ENCODE results near the gene PCDHGA9.
A peak's percentile ranks its signal among the peaks of the same experiment; 100 is the strongest.
"Not testable (repeated sequence)": the region's sequence is repeated elsewhere in the genome, so short reads cannot be mapped to it uniquely, and the experiment has no call there.

The PCDHGA9 gene

GRCh38 chr5:141414548-141415274 is 12.1 kb downstream of the PCDHGA9 start:
- DNase-seq = not testable (repeated sequence)

DNA sequence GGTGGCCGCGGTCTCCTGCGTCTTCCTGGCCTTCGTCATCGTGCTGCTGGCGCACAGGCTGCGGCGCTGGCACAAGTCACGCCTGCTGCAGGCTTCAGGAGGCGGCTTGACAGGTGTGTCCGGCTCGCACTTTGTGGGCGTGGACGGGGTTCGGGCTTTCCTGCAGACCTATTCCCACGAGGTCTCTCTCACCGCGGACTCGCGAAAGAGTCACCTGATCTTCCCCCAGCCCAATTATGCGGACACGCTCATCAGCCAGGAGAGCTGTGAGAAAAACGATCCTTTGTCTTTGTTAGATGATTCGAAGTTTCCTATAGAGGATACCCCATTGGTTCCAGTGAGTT is 12.7 kb downstream of the PCDHGA9 start:
- not testable (repeated sequence) for DNase-seq

DNA sequence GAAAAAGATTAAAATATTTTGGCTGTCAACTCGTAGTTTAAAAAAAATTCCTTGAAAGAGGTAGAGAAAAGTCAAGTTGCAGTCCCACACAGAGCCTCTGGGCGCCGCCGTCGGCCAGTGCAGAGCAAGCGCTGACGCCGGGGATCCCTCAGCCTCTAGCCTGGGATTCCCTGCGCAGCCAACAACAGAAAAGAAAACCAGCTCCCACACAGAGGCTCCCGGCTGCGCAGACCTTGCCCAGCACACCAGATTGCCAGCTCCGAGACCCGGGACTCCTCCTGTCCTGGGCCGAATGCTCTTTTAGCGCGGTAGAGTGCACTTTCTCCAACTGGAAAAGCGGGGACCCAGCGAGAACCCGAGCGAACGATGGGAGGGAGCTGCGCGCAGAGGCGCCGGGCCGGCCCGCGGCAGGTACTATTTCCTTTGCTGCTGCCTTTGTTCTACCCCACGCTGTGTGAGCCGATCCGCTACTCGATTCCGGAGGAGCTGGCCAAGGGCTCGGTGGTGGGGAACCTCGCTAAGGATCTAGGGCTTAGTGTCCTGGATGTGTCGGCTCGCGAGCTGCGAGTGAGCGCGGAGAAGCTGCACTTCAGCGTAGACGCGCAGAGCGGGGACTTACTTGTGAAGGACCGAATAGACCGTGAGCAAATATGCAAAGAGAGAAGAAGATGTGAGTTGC is 15.1 kb downstream of the PCDHGA9 start, which contains the start of gene PCDHGB7:
Gene PCDHGB7, plus strand, starts transcription at position 184 of the 679 bp plus-strand sequence. Its CDS starts 183 bp downstream, at position 367.
- peak; percentile 87 to 94 (median 93) for DNase-seq

- DNase-seq = no peak
Measured at GRCh38 chr5:141419074-141419880, 16.7 kb downstream of the PCDHGA9 start.

GRCh38 chr5:141420855-141421488 is 18.4 kb downstream of the PCDHGA9 start, which contains the start of gene PCDHGA11:
Gene PCDHGA11 (plus strand): TSS chr5:141421051. CDS start chr5:141421228, 177 bp downstream.
- peak; percentile 81 to 88 (median 88) for DNase-seq

DNA sequence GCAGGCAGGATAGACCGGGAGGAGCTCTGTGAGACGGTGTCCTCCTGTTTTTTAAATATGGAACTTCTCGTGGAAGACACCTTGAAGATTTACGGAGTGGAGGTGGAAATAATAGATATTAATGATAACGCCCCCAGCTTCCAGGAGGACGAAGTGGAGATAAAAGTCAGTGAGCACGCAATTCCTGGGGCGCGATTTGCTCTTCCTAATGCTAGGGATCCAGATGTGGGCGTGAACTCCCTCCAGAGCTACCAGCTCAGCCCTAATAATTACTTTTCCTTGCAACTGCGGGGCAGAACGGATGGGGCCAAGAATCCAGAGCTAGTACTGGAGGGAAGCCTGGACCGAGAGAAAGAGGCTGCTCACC is 18.9 kb downstream of the PCDHGA9 start:
- DNase-seq = no peak

DNA sequence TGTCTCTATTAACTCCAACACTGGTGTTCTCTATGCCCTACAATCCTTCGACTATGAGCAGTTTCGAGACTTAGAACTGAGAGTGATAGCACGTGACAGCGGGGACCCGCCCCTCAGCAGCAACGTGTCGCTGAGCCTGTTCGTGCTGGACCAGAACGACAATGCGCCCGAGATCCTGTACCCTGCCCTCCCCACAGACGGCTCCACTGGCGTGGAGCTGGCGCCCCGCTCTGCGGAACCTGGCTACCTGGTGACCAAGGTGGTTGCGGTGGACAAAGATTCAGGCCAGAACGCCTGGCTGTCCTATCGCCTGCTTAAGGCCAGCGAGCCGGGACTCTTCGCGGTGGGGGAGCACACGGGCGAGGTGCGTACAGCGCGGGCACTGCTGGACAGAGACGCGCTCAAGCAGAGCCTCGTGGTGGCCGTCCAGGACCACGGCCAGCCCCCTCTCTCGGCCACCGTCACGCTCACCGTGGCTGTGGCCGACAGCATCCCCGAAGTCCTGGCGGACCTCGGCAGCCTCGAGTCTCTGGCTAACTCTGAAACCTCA is 20.2 kb downstream of the PCDHGA9 start:
- no peak for DNase-seq

DNA sequence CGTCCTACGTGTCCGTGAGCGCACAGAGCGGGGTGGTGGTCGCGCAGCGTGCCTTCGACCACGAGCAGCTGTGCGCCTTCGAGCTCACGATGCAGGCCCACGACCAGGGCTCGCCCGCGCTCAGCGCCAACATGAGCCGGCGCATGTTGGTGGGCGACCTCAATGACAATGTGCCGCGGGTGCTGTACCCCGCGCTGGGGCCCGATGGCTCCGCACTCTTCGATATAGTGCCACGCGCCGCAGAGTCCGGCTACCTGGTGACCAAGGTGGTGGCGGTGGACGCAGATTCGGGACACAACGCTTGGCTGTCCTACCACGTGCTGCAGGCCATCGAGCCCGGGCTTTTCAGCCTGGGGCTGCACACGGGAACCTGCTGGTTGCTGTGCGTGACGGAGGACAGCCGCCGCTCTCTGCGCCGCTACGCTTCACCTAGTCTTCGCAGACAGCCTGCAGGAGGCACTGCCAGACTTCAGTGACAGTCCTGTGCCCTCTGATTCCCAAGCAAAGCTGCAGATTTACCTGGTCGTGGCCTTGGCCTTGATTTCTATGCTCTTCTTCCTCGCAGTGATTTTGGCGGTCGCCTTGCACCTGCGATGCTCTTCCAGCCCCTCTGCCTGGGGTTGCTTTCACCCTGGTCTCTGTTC is 25.3 kb downstream of the PCDHGA9 start:
- DNase-seq = no peak

DNA sequence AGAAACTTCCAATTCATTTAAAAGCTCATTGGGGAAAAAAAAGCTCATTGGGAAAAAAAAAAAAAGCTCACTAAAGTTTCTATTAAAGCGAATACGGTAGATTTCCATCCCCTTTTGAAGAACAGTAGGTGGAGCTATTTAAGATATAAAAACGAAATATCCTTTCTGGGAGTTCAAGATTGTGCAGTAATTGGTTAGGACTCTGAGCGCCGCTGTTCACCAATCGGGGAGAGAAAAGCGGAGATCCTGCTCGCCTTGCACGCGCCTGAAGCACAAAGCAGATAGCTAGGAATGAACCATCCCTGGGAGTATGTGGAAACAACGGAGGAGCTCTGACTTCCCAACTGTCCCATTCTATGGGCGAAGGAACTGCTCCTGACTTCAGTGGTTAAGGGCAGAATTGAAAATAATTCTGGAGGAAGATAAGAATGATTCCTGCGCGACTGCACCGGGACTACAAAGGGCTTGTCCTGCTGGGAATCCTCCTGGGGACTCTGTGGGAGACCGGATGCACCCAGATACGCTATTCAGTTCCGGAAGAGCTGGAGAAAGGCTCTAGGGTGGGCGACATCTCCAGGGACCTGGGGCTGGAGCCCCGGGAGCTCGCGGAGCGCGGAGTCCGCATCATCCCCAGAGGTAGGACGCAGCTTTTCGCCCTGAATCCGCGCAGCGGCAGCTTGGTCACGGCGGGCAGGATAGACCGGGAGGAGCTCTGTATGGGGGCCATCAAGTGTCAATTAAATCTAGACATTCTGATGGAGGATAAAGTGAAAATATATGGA is 27.9 kb downstream of the PCDHGA9 start, which contains the start of gene PCDHGA12:
Gene PCDHGA12, plus strand, starts transcription at position 176 of the 782 bp plus-strand sequence. Its CDS starts 253 bp downstream, at position 429.
- DNase-seq = peak; percentile 84 to 91 (median 90)

GRCh38 chr5:141431286-141431685 is 28.7 kb downstream of the PCDHGA9 start:
- DNase-seq = peak; percentile 27 to 39 (median 37)

DNA sequence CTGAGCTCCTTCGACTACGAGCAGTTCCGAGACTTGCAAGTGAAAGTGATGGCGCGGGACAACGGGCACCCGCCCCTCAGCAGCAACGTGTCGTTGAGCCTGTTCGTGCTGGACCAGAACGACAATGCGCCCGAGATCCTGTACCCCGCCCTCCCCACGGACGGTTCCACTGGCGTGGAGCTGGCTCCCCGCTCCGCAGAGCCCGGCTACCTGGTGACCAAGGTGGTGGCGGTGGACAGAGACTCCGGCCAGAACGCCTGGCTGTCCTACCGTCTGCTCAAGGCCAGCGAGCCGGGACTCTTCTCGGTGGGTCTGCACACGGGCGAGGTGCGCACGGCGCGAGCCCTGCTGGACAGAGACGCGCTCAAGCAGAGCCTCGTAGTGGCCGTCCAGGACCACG is 29.7 kb downstream of the PCDHGA9 start:
- DNase-seq = not testable (repeated sequence)

DNA sequence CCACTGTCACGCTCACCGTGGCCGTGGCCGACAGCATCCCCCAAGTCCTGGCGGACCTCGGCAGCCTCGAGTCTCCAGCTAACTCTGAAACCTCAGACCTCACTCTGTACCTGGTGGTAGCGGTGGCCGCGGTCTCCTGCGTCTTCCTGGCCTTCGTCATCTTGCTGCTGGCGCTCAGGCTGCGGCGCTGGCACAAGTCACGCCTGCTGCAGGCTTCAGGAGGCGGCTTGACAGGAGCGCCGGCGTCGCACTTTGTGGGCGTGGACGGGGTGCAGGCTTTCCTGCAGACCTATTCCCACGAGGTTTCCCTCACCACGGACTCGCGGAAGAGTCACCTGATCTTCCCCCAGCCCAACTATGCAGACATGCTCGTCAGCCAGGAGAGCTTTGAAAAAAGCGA is 30.1 kb downstream of the PCDHGA9 start:
- not testable (repeated sequence) for DNase-seq

DNA sequence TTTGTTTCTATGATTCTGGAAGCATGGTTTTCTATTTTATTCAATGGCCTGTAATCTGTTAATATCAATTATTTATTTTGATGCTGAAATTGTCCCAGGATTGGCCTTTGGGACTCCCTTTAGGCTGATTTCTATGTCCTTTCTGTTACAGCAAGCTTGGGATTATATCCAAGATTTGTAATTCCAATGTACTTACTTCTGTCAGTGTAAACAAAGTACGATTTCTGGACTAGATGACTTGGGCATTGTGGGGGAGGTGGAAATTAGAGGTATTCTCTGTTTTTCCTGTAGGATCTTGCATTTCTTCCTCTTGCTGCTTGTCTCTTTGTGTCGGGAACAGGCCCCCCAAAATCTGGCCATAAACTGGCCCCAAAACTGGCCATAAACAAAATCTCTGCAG is 31.4 kb downstream of the PCDHGA9 start:
- no peak for DNase-seq

DNA sequence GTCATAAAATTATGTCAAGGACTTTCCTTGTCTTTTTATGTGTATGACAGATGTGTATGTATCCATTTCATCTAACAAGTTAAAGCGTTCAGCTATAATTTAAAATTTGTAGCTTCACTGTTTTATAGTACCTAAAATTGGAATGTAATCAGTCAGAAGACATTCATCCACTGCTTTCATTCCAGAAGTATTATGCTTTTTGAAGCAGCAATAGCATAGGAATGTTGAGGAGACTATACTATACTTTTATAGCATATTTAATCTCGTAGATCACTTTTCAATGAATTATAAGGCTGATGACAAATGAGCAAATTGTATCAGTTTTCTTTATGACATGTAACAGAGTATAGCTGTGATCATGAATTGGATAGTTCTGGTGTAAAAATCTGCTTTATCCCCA is 34.6 kb downstream of the PCDHGA9 start:
- no peak for DNase-seq

GRCh38 chr5:141439411-141440141 is 37.0 kb downstream of the PCDHGA9 start:
- no peak for DNase-seq

DNA sequence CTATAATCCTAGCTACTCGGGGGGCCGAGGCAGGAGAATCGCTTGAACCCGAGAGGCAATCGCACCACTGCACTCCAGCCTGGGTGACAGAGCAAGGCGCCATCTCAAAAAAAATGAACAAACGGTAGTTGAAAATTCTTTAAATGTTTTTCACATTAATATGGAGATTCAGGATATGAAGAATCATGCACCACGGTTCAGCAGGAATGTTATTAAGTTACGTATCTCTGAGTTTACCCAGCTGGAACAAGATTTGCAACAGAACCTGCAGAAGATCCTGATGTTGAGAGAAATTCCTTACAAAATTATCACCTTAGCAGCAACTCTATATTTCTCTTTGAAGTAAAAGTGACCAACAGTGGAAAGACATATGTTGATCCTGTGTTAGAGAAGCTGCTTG is 37.8 kb downstream of the PCDHGA9 start:
- DNase-seq = no peak

GRCh38 chr5:141441571-141442170 is 39.1 kb downstream of the PCDHGA9 start:
- DNase-seq = no peak

Measured in suppressor macrophage treated with lipopolysaccharide for 1 hour (primary cell).